HG03520 (cell line): Measurements from ENCODE around the gene AOPEP.

Experiments
- ATAC-seq: cut with Tn5 transposase; IDR thresholded peaks from one replicate; pipeline ENCODE4 v1.9.1; 2021; ENCODE audit warnings: mild to moderate bottlenecking, moderate library complexity; ENCODE audit not compliant: unreplicated experiment

AOPEP gene

GRCh38 chr9:95088421-95089161, 362.1 kb downstream of the AOPEP start:
- ATAC-seq, result no peak

GRCh38 chr9:95089257-95090022, 362.9 kb downstream of the AOPEP start:
- no peak for ATAC-seq

- no peak for ATAC-seq
These were observed 363.7 kb downstream of the AOPEP start for GRCh38 chr9:95090023-95090791.

GRCh38 chr9:95090871-95091577, 364.5 kb downstream of the AOPEP start:
- no peak for ATAC-seq

- no peak for ATAC-seq
These were observed 365.2 kb downstream of the AOPEP start for GRCh38 chr9:95091601-95092261.

GRCh38 chr9:95092262-95093072, 366.0 kb downstream of the AOPEP start:
- ATAC-seq, result no peak

- no peak for ATAC-seq
These were observed 367.1 kb downstream of the AOPEP start for GRCh38 chr9:95093586-95093985.

GRCh38 chr9:95094002-95094401, 367.5 kb downstream of the AOPEP start:
- ATAC-seq, result no peak

GRCh38 chr9:95095641-95096355, 369.3 kb downstream of the AOPEP start:
- ATAC-seq, result no peak

- no peak for ATAC-seq
These were observed 369.9 kb downstream of the AOPEP start for GRCh38 chr9:95096381-95096780.

- no peak for ATAC-seq
These were observed 370.3 kb downstream of the AOPEP start for GRCh38 chr9:95096807-95097206.

GRCh38 chr9:95097279-95097678, 370.8 kb downstream of the AOPEP start:
- no peak for ATAC-seq

- no peak for ATAC-seq
These were observed 372.0 kb downstream of the AOPEP start for GRCh38 chr9:95098391-95098921.

- no peak for ATAC-seq
These were observed 373.0 kb downstream of the AOPEP start for GRCh38 chr9:95099321-95100070.

GRCh38 chr9:95100071-95100627, 373.6 kb downstream of the AOPEP start:
- ATAC-seq, result no peak

- no peak for ATAC-seq
These were observed 374.8 kb downstream of the AOPEP start for GRCh38 chr9:95101326-95101725.

- ATAC-seq, result no peak
These were observed 375.5 kb downstream of the AOPEP start for GRCh38 chr9:95102001-95102433.

GRCh38 chr9:95102572-95102971, 376.1 kb downstream of the AOPEP start:
- no peak for ATAC-seq
